ENCODE data around the gene DCAF12L2. TPM values are rescaled to one million over a fixed set of nuclear protein-coding genes. Genes with fewer than 3 reads are reported as not detected.
"Not testable (repeated sequence)": the region's sequence is repeated elsewhere in the genome, so short reads cannot be mapped to it uniquely, and the experiment has no call there.

DCAF12L2 gene
- total RNA-seq (2021) (not detected in 2 replicates), Bru-seq, nascent RNA (not detected), BruChase-seq, experiment 1, labeled RNA remaining after a 2-hour chase (not detected), BruChase-seq, experiment 2, labeled RNA remaining after a 6-hour chase (not detected)
- long read RNA-seq = 0 reads

GRCh38 chrX:126165721-126166461 lies at the start of gene DCAF12L2:
Gene DCAF12L2 (minus strand): TSS chrX:126166289. CDS start chrX:126165924, 365 bp downstream.
- Histone ChIP-seq H3K9me3 (ENCODE audit: insufficient read depth, low read depth) (no peaks in the 10 kb centered on the region), H3K79me2 (ENCODE audit: low read depth) (no peaks in the 10 kb centered on the region), H3K4me2 (no peak within 1 kb of the TSS), H3K27ac (no peak within 1 kb of the TSS), H3K4me1 (replicated peaks; ENCODE audit: insufficient read depth) (peaks cover 5% of the 10 kb centered on the region; the same call in 1 of the 2 replicates), H3K4me3 (no peak within 1 kb of the TSS), H3K36me3 (ENCODE audit: low read depth) (no peaks in the 10 kb centered on the region), H3K9me2 (ENCODE audit: insufficient read depth) (no peaks in the 10 kb centered on the region), H3K27me3 (ENCODE audit: insufficient read depth, low read depth) (no peaks in the 10 kb centered on the region), H3F3A (ENCODE audit: insufficient read depth, low read depth) (no peaks in the 10 kb centered on the region), H2AFZ (no peak within 1 kb of the TSS), H4K20me1 (ENCODE audit: insufficient read depth) (no peaks in the 10 kb centered on the region)
- POLR2A ChIA-PET (ENCODE audit: unreplicated experiment) = no interaction called here
- CTCF ChIA-PET = no interaction called here
- no peak for DNase-seq
- TF ChIP-seq CTCF (conservative IDR thresholded peaks at IDR 0.05) = no peak
- no peak for TF ChIP-seq EZH2 (IDR thresholded peaks at IDR 0.05; ENCODE audit: low read depth)
- no TSS peak for BruUV-seq (replicated peaks)
- intact Hi-C loops (cut with micrococcal nuclease; ENCODE audit: unreplicated experiment) = no loop called here

- POLR2A ChIA-PET (ENCODE audit: unreplicated experiment); H3K9me2 ChIP-seq (ENCODE audit: insufficient read depth); H4K20me1 ChIP-seq (ENCODE audit: insufficient read depth); H3K4me3 ChIP-seq; CTCF ChIA-PET; H3K4me2 ChIP-seq; H3K79me2 ChIP-seq (ENCODE audit: low read depth); BruUV-seq (replicated peaks); H3K4me1 ChIP-seq (replicated peaks; ENCODE audit: insufficient read depth); H2AFZ ChIP-seq; H3K27ac ChIP-seq; H3F3A ChIP-seq (ENCODE audit: insufficient read depth, low read depth); H3K36me3 ChIP-seq (ENCODE audit: low read depth); H3K27me3 ChIP-seq (ENCODE audit: insufficient read depth, low read depth); DNase-seq; H3K9me3 ChIP-seq (ENCODE audit: insufficient read depth, low read depth); intact Hi-C loops (cut with micrococcal nuclease; ENCODE audit: unreplicated experiment): not testable (repeated sequence)
Measured at GRCh38 chrX:126190888-126191287, 24.8 kb upstream of the DCAF12L2 start.

- no peak overlapping the region for H2AFZ ChIP-seq
- H3K27ac ChIP-seq = no peak overlapping the region
- H3K4me2 ChIP-seq = no peak overlapping the region
- CTCF ChIA-PET = no interaction called here
- POLR2A ChIA-PET (ENCODE audit: unreplicated experiment) = no interaction called here
- H3K4me3 ChIP-seq = no peak overlapping the region
- H3K9me2 ChIP-seq (ENCODE audit: insufficient read depth) = no peaks in the 10 kb centered on the region
- H3K9me3 ChIP-seq (ENCODE audit: insufficient read depth, low read depth) = no peaks in the 10 kb centered on the region
- intact Hi-C loops (cut with micrococcal nuclease; ENCODE audit: unreplicated experiment) = no loop called here
- H4K20me1 ChIP-seq (ENCODE audit: insufficient read depth) = no peaks in the 10 kb centered on the region
- no peaks in the 10 kb centered on the region for H3K36me3 ChIP-seq (ENCODE audit: low read depth)
- DNase-seq = no peak
- TF ChIP-seq EZH2 (IDR thresholded peaks at IDR 0.05; ENCODE audit: low read depth) (no peak), CTCF (conservative IDR thresholded peaks at IDR 0.05) (no peak)
- BruUV-seq (replicated peaks) = no TSS peak
- H3F3A ChIP-seq (ENCODE audit: insufficient read depth, low read depth) = no peaks in the 10 kb centered on the region
- no peaks in the 10 kb centered on the region for H3K79me2 ChIP-seq (ENCODE audit: low read depth)
- no peaks in the 10 kb centered on the region for H3K27me3 ChIP-seq (ENCODE audit: insufficient read depth, low read depth)
- no peaks in the 10 kb centered on the region for H3K4me1 ChIP-seq (replicated peaks; ENCODE audit: insufficient read depth)
Measured at GRCh38 chrX:126177133-126177840, 11.2 kb upstream of the DCAF12L2 start.
